ENCODE results near the gene MRPL33. TPM values are rescaled to one million over a fixed set of nuclear protein-coding genes. Genes with fewer than 3 reads are reported as not detected.

Gene MRPL33
- total RNA-seq, 1 experiment from 2014 or later, result 166 TPM

- peaks cover 8% of the 10 kb centered on the region; the same call in 1 of the 2 replicates for H3K9me3 ChIP-seq
- H3K36me3 ChIP-seq, result no peaks in the 10 kb centered on the region; the same call in none of the 2 replicates
- H3K4me3 ChIP-seq, result no peak overlapping the region
- H3K27me3 ChIP-seq, result no peaks in the 10 kb centered on the region
- no peak for DNase-seq
Measured at GRCh38 chr2:27811768-27812167, 40.2 kb downstream of the MRPL33 start.

- H3K36me3 ChIP-seq, result no peaks in the 10 kb centered on the region; the same call in none of the 2 replicates
- no peak for DNase-seq
- H3K4me3 ChIP-seq, result no peak overlapping the region
- no peaks in the 10 kb centered on the region for H3K27me3 ChIP-seq
- peaks cover 8% of the 10 kb centered on the region; the same call in 1 of the 2 replicates for H3K9me3 ChIP-seq
Measured at GRCh38 chr2:27814758-27815157, 43.2 kb downstream of the MRPL33 start.

- DNase-seq, result no peak
- peaks cover 8% of the 10 kb centered on the region; the same call in 1 of the 2 replicates for H3K9me3 ChIP-seq
- H3K4me3 ChIP-seq, result no peak overlapping the region
- H3K27me3 ChIP-seq, result no peaks in the 10 kb centered on the region
- no peaks in the 10 kb centered on the region; the same call in none of the 2 replicates for H3K36me3 ChIP-seq
Measured at GRCh38 chr2:27815860-27816438, 44.4 kb downstream of the MRPL33 start.

GRCh38 chr2:27822049-27822448 lies 50.5 kb downstream of the MRPL33 start:
- H3K4me3 ChIP-seq, result no peak overlapping the region
- no peak for DNase-seq
- no peaks in the 10 kb centered on the region for H3K27me3 ChIP-seq
- peaks cover 5% of the 10 kb centered on the region for H3K9me3 ChIP-seq
- H3K36me3 ChIP-seq, result no peaks in the 10 kb centered on the region

GRCh38 chr2:27823135-27823534 lies 51.6 kb downstream of the MRPL33 start:
- H3K27me3 ChIP-seq, result no peaks in the 10 kb centered on the region
- peaks cover 5% of the 10 kb centered on the region for H3K9me3 ChIP-seq

GRCh38 chr2:27823569-27823968 lies 52.0 kb downstream of the MRPL33 start:
- H3K27me3 ChIP-seq, result no peaks in the 10 kb centered on the region
- no peak overlapping the region for H3K4me3 ChIP-seq
- H3K36me3 ChIP-seq, result no peaks in the 10 kb centered on the region
- no peak for DNase-seq
- peaks cover 5% of the 10 kb centered on the region for H3K9me3 ChIP-seq

More at GRCh38 chr2:27823135-27823534, 51.6 kb downstream of the MRPL33 start:
- Histone ChIP-seq H3K36me3 (no peaks in the 10 kb centered on the region), H3K4me3 (no peak overlapping the region)
- no peak for DNase-seq

- H3K36me3 ChIP-seq, result no peaks in the 10 kb centered on the region
- no peaks in the 10 kb centered on the region for H3K27me3 ChIP-seq
- DNase-seq, result no peak
- peaks cover 5% of the 10 kb centered on the region for H3K9me3 ChIP-seq
- H3K4me3 ChIP-seq, result no peak overlapping the region
Measured at GRCh38 chr2:27824401-27824800, 52.9 kb downstream of the MRPL33 start.

- H3K9me3 ChIP-seq, result peaks cover 5% of the 10 kb centered on the region
- DNase-seq, result no peak
Measured at GRCh38 chr2:27828305-27828704, 56.8 kb downstream of the MRPL33 start.

More at GRCh38 chr2:27828305-27828704, 56.8 kb downstream of the MRPL33 start:
- Histone ChIP-seq H3K36me3 (peaks cover 2% of the 10 kb centered on the region), H3K4me3 (no peak overlapping the region), H3K27me3 (no peaks in the 10 kb centered on the region)

Other genes with a start within 250 kb of the MRPL33 start
- 31.4 and 50.2 TPM in 2 replicates for gene ZNF512, start 188.7 kb upstream of the MRPL33 start, total RNA-seq (2014; rRNA removed; shearing (Covaris generic); ENCODE audit: low replicate concordance)
- gene CCDC121, start 142.7 kb upstream of the MRPL33 start, total RNA-seq (2014; rRNA removed; shearing (Covaris generic); ENCODE audit: low replicate concordance), result 1.2 and 3.3 TPM in 2 replicates
- 34.2 and 49.6 TPM in 2 replicates for gene GPN1, start 142.7 kb upstream of the MRPL33 start, total RNA-seq (2014; rRNA removed; shearing (Covaris generic); ENCODE audit: low replicate concordance)
- 11.3 and 14.7 TPM in 2 replicates for gene SUPT7L, start 108.1 kb upstream of the MRPL33 start, total RNA-seq (2014; rRNA removed; shearing (Covaris generic); ENCODE audit: low replicate concordance)
- 27.1 and 37.8 TPM in 2 replicates for gene SLC4A1AP, start 107.8 kb upstream of the MRPL33 start, total RNA-seq (2014; rRNA removed; shearing (Covaris generic); ENCODE audit: low replicate concordance)
- gene RBKS, start 118.7 kb downstream of the MRPL33 start, total RNA-seq (2014; rRNA removed; shearing (Covaris generic); ENCODE audit: low replicate concordance), result 4.6 and 8.3 TPM in 2 replicates
- gene BABAM2, start 119.0 kb downstream of the MRPL33 start, total RNA-seq (2014; rRNA removed; shearing (Covaris generic); ENCODE audit: low replicate concordance), result 28.0 and 33.1 TPM in 2 replicates